KOPT-K1 (cell line): ENCODE measurements around the gene GTPBP2.
"Not testable (repeated sequence)": the region's sequence is repeated elsewhere in the genome, so short reads cannot be mapped to it uniquely, and the experiment has no call there.

Experiments
- H3K27ac ChIP-seq: fragments of 200-600 bp; sonication (generic); 2 replicates; pipeline ENCODE4 v1.5.1; 2016; ENCODE audit warnings: antibody characterized with exemption, mild to moderate bottlenecking, low read depth, low read length; ENCODE audit not compliant: poor library complexity, severe bottlenecking
- H3K36me3 ChIP-seq: fragments of 200-600 bp; sonication (generic); 2 replicates; pipeline ENCODE4 v1.5.1; 2017; ENCODE audit warnings: antibody characterized with exemption, mild to moderate bottlenecking, low read length, moderate library complexity; ENCODE audit not compliant: insufficient read depth
- H3K9me3 ChIP-seq: fragments of 200-600 bp; sonication (generic); 2 replicates; pipeline ENCODE4 v1.5.1; 2017; ENCODE audit warnings: antibody characterized with exemption, low read length, mild to moderate bottlenecking; ENCODE audit not compliant: insufficient read depth, poor library complexity, severe bottlenecking

GTPBP2 gene

GRCh38 chr6:43667245-43668150 is 38.4 kb upstream of the GTPBP2 start:
- Histone ChIP-seq H3K9me3 (no peaks in the 10 kb centered on the region), H3K36me3 (peaks cover 28% of the 10 kb centered on the region), H3K27ac (no peak overlapping the region)

- Histone ChIP-seq H3K27ac (no peak overlapping the region), H3K36me3 (peaks cover 16% of the 10 kb centered on the region), H3K9me3 (no peaks in the 10 kb centered on the region)
These were observed 37.3 kb upstream of the GTPBP2 start for GRCh38 chr6:43666196-43666920.

- H3K27ac ChIP-seq, result no peak overlapping the region
- 0 out of 2 replicates have a peak, but pooled peaks cover 7% of the 10 kb centered on the region for H3K36me3 ChIP-seq
- peaks cover 3% of the 10 kb centered on the region for H3K9me3 ChIP-seq
These were observed 36.3 kb upstream of the GTPBP2 start for GRCh38 chr6:43665376-43665775.

GRCh38 chr6:43662948-43663347 is 33.9 kb upstream of the GTPBP2 start:
- H3K9me3 ChIP-seq, H3K36me3 ChIP-seq, H3K27ac ChIP-seq: not testable (repeated sequence)

- no peak overlapping the region for H3K27ac ChIP-seq
- peaks cover 3% of the 10 kb centered on the region for H3K9me3 ChIP-seq
- H3K36me3 ChIP-seq, result no peaks in the 10 kb centered on the region
These were observed 29.1 kb upstream of the GTPBP2 start for GRCh38 chr6:43658161-43658560.

- no peaks in the 10 kb centered on the region for H3K36me3 ChIP-seq
- H3K9me3 ChIP-seq, result peaks cover 3% of the 10 kb centered on the region
- no peak overlapping the region for H3K27ac ChIP-seq
These were observed 28.2 kb upstream of the GTPBP2 start for GRCh38 chr6:43657221-43657802.

GRCh38 chr6:43652822-43653221 is 23.8 kb upstream of the GTPBP2 start:
- H3K27ac ChIP-seq, H3K9me3 ChIP-seq, H3K36me3 ChIP-seq: not testable (repeated sequence)

GRCh38 chr6:43648248-43648647 is 19.2 kb upstream of the GTPBP2 start:
- H3K9me3 ChIP-seq, result no peaks in the 10 kb centered on the region
- no peak overlapping the region for H3K27ac ChIP-seq
- H3K36me3 ChIP-seq, result peaks cover 5% of the 10 kb centered on the region; the same call in 1 of the 2 replicates

GRCh38 chr6:43647613-43648012 is 18.5 kb upstream of the GTPBP2 start:
- H3K27ac ChIP-seq, result no peak overlapping the region
- H3K9me3 ChIP-seq, result no peaks in the 10 kb centered on the region
- peaks cover 10% of the 10 kb centered on the region for H3K36me3 ChIP-seq

GRCh38 chr6:43645613-43645964 is 16.5 kb upstream of the GTPBP2 start:
- H3K9me3 ChIP-seq, result no peaks in the 10 kb centered on the region
- H3K36me3 ChIP-seq, result peaks cover 30% of the 10 kb centered on the region
- H3K27ac ChIP-seq, result no peak overlapping the region

GRCh38 chr6:43644940-43645612 is 16.0 kb upstream of the GTPBP2 start, which contains the start of gene RSPH9:
TSS of gene RSPH9 (plus strand) at chr6:43645036. CDS start at chr6:43645099, 63 bp downstream.
- no peaks in the 10 kb centered on the region for H3K9me3 ChIP-seq
- H3K27ac ChIP-seq, result no peak within 1 kb of the TSS

GRCh38 chr6:43639984-43640800 is 11.1 kb upstream of the GTPBP2 start:
- no peak overlapping the region for H3K27ac ChIP-seq
- peaks cover 64% of the 10 kb centered on the region for H3K36me3 ChIP-seq
- H3K9me3 ChIP-seq, result no peaks in the 10 kb centered on the region

More at GRCh38 chr6:43644940-43645612, 16.0 kb upstream of the GTPBP2 start, which contains the start of gene RSPH9:
- H3K36me3 ChIP-seq, result peaks cover 35% of the 10 kb centered on the region

- peak overlapping the region; percentile 95 for H3K27ac ChIP-seq
- H3K36me3 ChIP-seq, result peaks cover 41% of the 10 kb centered on the region
- no peaks in the 10 kb centered on the region for H3K9me3 ChIP-seq
These were observed 7.2 kb upstream of the GTPBP2 start for GRCh38 chr6:43636308-43636659.
